Type B pancreatic cell (in vitro differentiated cells): ENCODE results near the gene C6orf89. TPM values are rescaled to one million over a fixed set of nuclear protein-coding genes. Genes with fewer than 3 reads are reported as not detected.
"Not testable (repeated sequence)": the region's sequence is repeated elsewhere in the genome, so short reads cannot be mapped to it uniquely, and the experiment has no call there.

ENCODE experiments used
- DNase-seq: peaks from one replicate; pipeline ENCODE4 v3.0.0; 2021; ENCODE audit warnings: mixed read lengths; ENCODE audit not compliant: unreplicated experiment; ENCODE audit errors: extremely low spot score
- H3K27ac Mint-ChIP-seq: 2 replicates; pipeline ENCODE4 v1.8.0; 2021; ENCODE audit warnings: mild to moderate bottlenecking, mixed read lengths
- H3K27me3 Mint-ChIP-seq: 2 replicates; pipeline ENCODE4 v1.8.0; 2021; ENCODE audit warnings: mixed read lengths
- H3K36me3 Mint-ChIP-seq: 2 replicates; pipeline ENCODE4 v1.8.0; 2021; ENCODE audit warnings: mixed read lengths
- H3K4me1 Mint-ChIP-seq: one replicate; pipeline ENCODE4 v1.8.0; 2021; ENCODE audit warnings: mixed read lengths; ENCODE audit not compliant: unreplicated experiment
- H3K4me3 Mint-ChIP-seq: 2 replicates; pipeline ENCODE4 v1.8.0; 2021; ENCODE audit warnings: mild to moderate bottlenecking, mixed read lengths
- H3K9me3 Mint-ChIP-seq: 2 replicates; pipeline ENCODE4 v1.8.0; 2021; ENCODE audit warnings: mixed read lengths
- total RNA-seq: library from RNA; stranded (reverse); gene quantifications from 2 replicates; pipeline ENCODE4 v1.2.1, GENCODE V29; 2021; ENCODE audit warnings: low replicate concordance
- TF ChIP-seq, protein P1 (sequence below): fragments of 200-600 bp; sonication (generic); conservative IDR thresholded peaks from 2 replicates; pipeline ENCODE4 v1.5.0; 2021; ENCODE audit warnings: antibody characterized with exemption, mild to moderate bottlenecking

C6orf89 gene
- total RNA-seq, 1 donor from 2014 or later = 37.9 TPM

DNA sequence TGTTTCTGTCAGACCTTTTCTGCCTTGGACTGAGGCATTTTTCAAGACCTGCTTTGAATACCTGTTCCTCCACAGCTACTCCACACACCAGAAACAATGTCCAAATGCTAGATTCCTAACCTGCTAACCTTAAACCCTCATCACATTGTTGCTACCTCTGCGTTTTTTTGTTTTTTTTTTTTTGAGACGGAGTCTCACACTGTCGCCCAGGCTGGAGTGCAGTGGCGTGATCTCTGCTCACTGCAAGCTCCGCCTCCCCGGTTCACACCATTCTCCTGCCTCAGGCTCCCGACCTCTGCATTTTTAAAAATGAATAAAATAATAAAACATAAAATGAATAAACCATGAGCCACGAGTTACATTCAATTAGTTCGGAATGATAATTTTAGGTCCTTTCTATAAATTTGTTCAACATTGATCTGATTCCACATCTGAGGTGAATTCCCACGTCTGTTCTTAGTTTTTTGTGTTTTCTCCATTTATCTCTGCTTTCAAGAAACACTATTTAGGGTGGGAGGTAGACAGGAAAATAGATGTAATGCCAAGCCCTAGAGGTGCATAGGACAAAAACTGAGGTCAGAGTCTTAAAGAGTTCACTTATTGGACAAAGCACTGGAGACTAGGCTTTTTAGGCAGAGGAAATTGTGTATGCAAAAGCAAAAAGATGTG is 1.3 kb downstream of the C6orf89 start:
- H3K27me3 Mint-ChIP-seq = no peaks in the 10 kb centered on the region
- TF ChIP-seq, protein P1, sequence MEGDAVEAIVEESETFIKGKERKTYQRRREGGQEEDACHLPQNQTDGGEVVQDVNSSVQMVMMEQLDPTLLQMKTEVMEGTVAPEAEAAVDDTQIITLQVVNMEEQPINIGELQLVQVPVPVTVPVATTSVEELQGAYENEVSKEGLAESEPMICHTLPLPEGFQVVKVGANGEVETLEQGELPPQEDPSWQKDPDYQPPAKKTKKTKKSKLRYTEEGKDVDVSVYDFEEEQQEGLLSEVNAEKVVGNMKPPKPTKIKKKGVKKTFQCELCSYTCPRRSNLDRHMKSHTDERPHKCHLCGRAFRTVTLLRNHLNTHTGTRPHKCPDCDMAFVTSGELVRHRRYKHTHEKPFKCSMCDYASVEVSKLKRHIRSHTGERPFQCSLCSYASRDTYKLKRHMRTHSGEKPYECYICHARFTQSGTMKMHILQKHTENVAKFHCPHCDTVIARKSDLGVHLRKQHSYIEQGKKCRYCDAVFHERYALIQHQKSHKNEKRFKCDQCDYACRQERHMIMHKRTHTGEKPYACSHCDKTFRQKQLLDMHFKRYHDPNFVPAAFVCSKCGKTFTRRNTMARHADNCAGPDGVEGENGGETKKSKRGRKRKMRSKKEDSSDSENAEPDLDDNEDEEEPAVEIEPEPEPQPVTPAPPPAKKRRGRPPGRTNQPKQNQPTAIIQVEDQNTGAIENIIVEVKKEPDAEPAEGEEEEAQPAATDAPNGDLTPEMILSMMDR = no peak
- DNase-seq = no peak
- peak overlapping the region; percentile 90 for H3K27ac Mint-ChIP-seq
- peak overlapping the region; percentile 94 for H3K4me3 Mint-ChIP-seq
- H3K4me1 Mint-ChIP-seq = peaks cover 26% of the 10 kb centered on the region
- no peaks in the 10 kb centered on the region for H3K9me3 Mint-ChIP-seq
- peaks cover 4% of the 10 kb centered on the region for H3K36me3 Mint-ChIP-seq

DNA sequence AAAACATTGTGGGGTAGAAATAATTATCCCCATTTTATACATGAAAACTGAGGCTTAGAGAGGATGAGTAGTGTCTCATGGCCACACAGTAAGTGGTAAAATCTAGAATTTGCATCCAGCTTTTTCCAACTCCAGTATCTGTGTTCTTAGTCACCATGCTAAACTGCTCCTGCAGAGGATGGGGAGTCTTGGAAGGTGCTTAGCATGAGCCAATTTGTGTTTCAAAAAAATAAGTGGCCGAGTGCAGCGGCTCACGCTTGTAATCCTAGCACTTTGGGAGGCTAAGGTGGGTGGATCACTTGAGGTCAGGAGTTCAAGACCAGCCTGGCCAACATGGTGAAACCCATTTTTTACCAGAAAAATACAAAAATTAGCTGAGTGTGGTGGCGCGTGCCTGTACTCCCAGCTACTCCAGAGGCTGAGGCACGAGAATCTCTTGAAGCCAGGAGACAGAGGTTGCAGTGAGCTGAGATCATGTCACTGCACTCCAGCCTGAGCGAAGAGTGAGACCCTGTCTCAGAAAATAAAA is 2.4 kb downstream of the C6orf89 start:
- Mint-ChIP-seq H3K27me3 (no peaks in the 10 kb centered on the region), H3K9me3 (no peaks in the 10 kb centered on the region), H3K4me1 (peaks cover 26% of the 10 kb centered on the region), H3K36me3 (peaks cover 4% of the 10 kb centered on the region), H3K4me3 (no peak overlapping the region), H3K27ac (no peak overlapping the region)
- TF ChIP-seq, protein P1 = no peak
- DNase-seq = no peak

DNA sequence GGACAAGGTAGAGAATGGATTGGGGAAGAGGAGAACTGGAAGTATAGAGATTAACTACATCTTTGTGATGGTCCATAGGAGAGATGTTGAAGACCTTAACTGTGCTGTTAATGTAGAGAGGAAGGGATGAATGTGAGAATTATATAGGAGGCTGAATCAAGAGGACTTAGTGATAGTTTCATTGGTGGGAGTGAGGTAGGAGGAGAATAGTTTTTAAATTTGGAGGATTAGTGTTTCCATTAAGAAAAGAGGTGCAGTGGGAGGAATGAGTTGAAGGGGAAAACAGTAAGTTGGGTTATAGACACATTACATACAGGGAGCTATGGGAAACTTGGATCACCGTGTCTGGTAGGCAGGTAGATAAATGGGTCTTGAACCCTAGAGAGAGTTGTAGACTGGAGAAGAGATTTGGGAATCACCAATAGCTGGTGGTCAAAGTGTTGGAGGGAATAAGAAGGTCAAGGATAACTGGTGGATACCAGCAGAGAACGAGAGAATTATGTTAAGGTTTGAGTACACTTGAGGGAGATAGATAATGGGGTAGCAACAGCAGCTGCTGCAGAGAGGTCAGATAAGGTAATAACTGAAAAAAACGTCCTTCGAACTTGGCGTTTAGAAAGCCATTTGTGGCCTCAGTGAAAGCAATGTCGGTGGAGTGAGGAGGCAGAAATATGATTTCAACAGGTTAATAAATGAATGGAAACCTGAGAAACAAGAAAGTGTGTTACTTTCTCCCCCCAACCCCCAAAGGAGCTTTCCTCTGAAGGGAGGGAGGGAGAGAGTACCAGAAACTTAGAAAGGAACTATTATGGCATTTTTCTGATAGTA is 3.1 kb downstream of the C6orf89 start:
- Mint-ChIP-seq H3K27me3 (no peaks in the 10 kb centered on the region), H3K4me1 (peaks cover 26% of the 10 kb centered on the region), H3K27ac (peak overlapping the region; percentile 4), H3K4me3 (peak overlapping the region; percentile 25), H3K9me3 (no peaks in the 10 kb centered on the region), H3K36me3 (peaks cover 4% of the 10 kb centered on the region)
- no peak for DNase-seq
- TF ChIP-seq, protein P1 = no peak

DNA sequence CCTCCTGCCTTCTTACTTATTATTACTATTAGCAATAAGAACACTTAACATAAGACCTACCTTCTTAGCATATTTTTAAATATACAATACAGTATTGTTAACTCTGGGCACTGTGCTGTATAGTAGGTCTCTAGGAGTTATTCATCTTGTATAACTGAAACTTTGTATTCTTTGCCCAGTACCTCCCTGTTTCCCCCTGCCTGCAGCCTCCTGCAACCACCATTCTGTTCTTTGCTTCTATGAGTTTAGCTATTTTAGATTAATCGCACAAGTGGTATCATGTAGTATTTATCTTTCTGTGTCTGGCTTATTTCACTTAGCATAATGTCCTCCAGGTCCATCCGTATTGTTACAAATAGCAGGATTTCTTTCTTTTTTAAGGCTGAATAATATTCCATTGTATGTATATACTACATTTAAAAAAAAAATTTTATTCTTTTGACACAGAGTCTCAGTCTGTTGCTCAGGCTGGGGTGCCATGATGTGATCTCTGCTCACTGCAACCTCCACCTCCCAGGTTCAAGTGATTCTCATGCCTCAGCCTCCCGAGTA is 4.4 kb downstream of the C6orf89 start:
- Mint-ChIP-seq H3K9me3 (no peaks in the 10 kb centered on the region), H3K27ac (no peak overlapping the region), H3K4me3 (no peak overlapping the region), H3K4me1 (peaks cover 26% of the 10 kb centered on the region), H3K27me3 (no peaks in the 10 kb centered on the region), H3K36me3 (peaks cover 7% of the 10 kb centered on the region)
- DNase-seq = no peak
- TF ChIP-seq, protein P1 = peak; percentile 14

DNA sequence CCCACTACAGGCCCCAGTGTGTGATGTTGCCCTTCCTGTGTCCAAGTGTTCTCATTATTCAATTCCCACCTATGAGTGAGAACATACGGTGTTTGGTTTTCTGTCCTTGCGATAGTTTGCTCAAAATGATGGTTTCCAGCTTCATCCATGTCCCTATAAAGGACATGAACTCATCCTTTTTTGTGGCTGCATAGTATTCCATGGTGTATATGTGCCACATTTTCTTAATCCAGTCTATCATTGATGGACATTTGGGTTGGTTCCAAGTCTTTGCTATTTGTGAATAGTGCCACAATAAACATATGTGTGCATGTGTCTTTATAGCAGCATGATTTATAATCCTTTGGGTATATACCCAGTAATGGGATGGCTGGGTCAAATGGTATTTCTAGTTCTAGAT is 5.4 kb downstream of the C6orf89 start:
- not testable (repeated sequence) for H3K27me3 Mint-ChIP-seq, H3K9me3 Mint-ChIP-seq, H3K36me3 Mint-ChIP-seq, H3K27ac Mint-ChIP-seq, DNase-seq
- peak overlapping the region; percentile 30 for H3K4me3 Mint-ChIP-seq
- H3K4me1 Mint-ChIP-seq = peaks cover 27% of the 10 kb centered on the region
